Stimulated activated naive CD4-positive, alpha-beta T cell (primary cell): Measurements from ENCODE around the gene TUBE1.
A peak's percentile ranks its signal among the peaks of the same experiment; 100 is the strongest.

Experiments
- DNase-seq, 6 experiments: peaks; one replicate each; lab custom pipeline; 2025; lab: John Stamatoyannopoulos, UW

The TUBE1 gene

GRCh38 chr6:112033791-112034615, 53.3 kb downstream of the TUBE1 start:
- peak in 2 of 6 experiments; percentile 4 to 7 for DNase-seq

GRCh38 chr6:112032728-112033127, 54.6 kb downstream of the TUBE1 start:
- DNase-seq, result no peak

- DNase-seq, result no peak
Observed at GRCh38 chr6:112031960-112032359, 55.3 kb downstream of the TUBE1 start.

GRCh38 chr6:112030961-112031660, 56.2 kb downstream of the TUBE1 start:
- no peak for DNase-seq

GRCh38 chr6:112030206-112030960, 56.9 kb downstream of the TUBE1 start:
- no peak for DNase-seq

- peak in 5 of 6 experiments; percentile 12 to 34 (median 24) for DNase-seq
Observed at GRCh38 chr6:112029045-112029822, 58.0 kb downstream of the TUBE1 start.

- DNase-seq, result peak in 5 of 6 experiments; percentile 39 to 88 (median 85)
Observed at GRCh38 chr6:112027942-112028674, 59.2 kb downstream of the TUBE1 start.

- DNase-seq, result no peak
Observed at GRCh38 chr6:112026933-112027332, 60.3 kb downstream of the TUBE1 start.

- DNase-seq, result no peak
Observed at GRCh38 chr6:112024464-112024863, 62.8 kb downstream of the TUBE1 start.

GRCh38 chr6:112022749-112023148, 64.5 kb downstream of the TUBE1 start:
- no peak for DNase-seq

GRCh38 chr6:112021691-112022310, 65.5 kb downstream of the TUBE1 start:
- DNase-seq, result no peak
